ENCODE results near the gene CASZ1.

CASZ1 gene

DNA sequence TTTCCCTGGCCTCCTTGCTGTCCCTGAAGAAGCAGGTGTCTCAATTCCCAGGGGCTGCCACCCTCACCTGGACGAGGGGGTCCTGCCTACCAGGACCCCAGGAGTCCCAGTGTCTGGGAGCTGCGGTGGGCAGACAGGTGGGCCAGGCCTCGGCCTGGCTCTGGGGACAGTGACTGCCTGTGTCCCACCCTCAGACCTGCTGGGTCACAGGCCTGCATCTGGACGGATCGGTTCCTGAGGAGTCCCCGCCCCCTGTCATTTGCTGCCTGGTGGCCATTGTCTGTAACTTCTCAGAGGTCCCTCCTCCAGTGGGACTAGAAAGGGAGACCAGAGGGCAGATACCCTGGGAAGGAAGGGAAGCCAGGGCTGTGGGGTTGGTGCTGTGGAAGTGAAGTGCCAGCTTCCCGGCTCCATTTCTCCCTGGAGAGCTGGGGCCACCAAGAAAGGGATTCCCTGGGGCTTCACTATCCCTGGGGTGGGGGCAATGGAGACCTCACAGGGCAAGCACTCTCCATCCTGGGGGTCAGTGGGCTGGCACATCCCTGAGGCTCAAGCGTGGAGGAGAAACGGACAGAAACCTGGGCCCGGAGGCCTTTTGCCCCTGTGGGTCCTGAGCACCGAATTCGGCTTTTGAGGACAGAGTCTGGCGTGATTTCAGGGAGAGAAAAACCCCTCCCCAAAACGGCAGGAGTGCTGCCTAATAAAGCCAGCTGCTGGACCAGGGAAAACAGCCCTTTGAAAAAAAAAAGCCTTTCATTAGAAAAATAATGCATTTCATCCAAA lies 164.4 kb downstream of the CASZ1 start:
- no peak overlapping the region for H3K27ac Mint-ChIP-seq
- DNase-seq: no peak

DNA sequence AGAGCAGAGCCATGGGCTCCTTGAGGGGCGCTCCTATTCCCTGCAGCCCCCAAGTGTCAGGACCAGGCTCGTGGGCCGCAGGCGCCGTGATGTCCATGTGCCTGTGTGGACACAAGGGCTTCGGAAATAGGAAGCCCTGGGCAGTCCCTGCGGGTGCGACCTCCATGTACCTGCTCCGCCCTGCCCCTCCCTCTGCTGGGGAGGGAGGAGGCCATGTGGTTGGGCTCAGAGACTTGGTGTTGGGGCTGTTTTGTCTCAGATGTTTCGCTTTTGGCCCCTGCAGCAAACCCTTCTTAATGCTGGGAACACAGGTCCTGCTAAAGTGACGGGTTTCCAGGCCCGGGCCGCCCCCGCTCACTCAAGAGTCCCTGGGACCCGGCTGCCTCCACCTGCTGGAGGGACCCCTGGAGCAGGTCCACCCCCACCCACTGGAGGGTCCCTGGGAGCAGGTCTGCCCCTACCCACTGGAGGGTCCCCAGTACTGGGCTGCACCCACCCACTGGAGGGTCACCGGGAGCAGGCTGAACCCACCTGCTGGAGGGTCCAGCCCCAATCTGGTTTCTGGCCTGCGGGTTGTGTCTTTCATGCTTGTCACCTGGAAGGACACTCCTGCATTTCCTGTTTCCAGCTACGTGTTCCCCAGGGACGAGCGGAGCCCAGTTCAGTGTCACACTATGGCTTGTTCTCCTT lies 165.2 kb downstream of the CASZ1 start:
- peaks cover 13% of the 10 kb centered on the region for H3K27me3 Mint-ChIP-seq (ENCODE audit: low read depth, poor library complexity)
- H3K4me3 Mint-ChIP-seq: no peak overlapping the region
- peaks cover 19% of the 10 kb centered on the region for H3K4me1 Mint-ChIP-seq
- no peak overlapping the region for H3K27ac Mint-ChIP-seq
- no peak for DNase-seq
- TF ChIP-seq, protein P1, sequence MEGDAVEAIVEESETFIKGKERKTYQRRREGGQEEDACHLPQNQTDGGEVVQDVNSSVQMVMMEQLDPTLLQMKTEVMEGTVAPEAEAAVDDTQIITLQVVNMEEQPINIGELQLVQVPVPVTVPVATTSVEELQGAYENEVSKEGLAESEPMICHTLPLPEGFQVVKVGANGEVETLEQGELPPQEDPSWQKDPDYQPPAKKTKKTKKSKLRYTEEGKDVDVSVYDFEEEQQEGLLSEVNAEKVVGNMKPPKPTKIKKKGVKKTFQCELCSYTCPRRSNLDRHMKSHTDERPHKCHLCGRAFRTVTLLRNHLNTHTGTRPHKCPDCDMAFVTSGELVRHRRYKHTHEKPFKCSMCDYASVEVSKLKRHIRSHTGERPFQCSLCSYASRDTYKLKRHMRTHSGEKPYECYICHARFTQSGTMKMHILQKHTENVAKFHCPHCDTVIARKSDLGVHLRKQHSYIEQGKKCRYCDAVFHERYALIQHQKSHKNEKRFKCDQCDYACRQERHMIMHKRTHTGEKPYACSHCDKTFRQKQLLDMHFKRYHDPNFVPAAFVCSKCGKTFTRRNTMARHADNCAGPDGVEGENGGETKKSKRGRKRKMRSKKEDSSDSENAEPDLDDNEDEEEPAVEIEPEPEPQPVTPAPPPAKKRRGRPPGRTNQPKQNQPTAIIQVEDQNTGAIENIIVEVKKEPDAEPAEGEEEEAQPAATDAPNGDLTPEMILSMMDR (IDR thresholded peaks at IDR 0.05): no peak
- peaks cover 4% of the 10 kb centered on the region for H3K36me3 Mint-ChIP-seq (ENCODE audit: low read depth)
- H3K9me3 Mint-ChIP-seq: no peaks in the 10 kb centered on the region

More for the DNA sequence above, 164.4 kb downstream of the CASZ1 start:
- H3K4me1 Mint-ChIP-seq: peaks cover 19% of the 10 kb centered on the region
- no peaks in the 10 kb centered on the region for H3K9me3 Mint-ChIP-seq
- H3K4me3 Mint-ChIP-seq: no peak overlapping the region
- peaks cover 18% of the 10 kb centered on the region for H3K27me3 Mint-ChIP-seq (ENCODE audit: low read depth, poor library complexity)
- no peaks in the 10 kb centered on the region for H3K36me3 Mint-ChIP-seq (ENCODE audit: low read depth)
- TF ChIP-seq, protein P1 (IDR thresholded peaks at IDR 0.05): no peak

DNA sequence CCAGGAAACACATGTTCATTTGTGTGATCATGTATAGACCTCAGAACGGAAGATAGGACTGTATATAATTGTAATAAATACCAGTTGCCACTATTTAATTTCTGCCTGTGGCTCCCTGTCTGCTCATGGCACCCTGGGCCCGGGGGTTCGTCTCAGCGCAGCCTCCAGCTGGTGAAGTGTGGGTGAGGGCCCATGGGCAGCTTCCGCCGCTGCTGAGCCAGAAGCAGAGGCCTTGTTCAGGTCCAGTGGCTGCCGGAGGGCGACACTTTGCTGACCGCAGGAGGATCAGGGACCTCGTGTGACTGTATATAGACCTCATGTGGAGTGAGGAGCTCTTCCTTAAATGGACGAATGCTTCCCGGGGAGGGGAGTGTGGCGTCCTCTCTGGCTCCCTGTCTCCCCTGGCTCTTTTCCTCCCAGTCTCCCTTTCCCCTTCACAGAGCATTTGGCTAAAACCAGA lies 165.8 kb downstream of the CASZ1 start:
- Mint-ChIP-seq H3K27me3 (ENCODE audit: low read depth, poor library complexity) (peaks cover 11% of the 10 kb centered on the region), H3K4me3 (no peak overlapping the region), H3K4me1 (peaks cover 19% of the 10 kb centered on the region), H3K9me3 (no peaks in the 10 kb centered on the region), H3K27ac (no peak overlapping the region), H3K36me3 (ENCODE audit: low read depth) (peaks cover 4% of the 10 kb centered on the region)
- TF ChIP-seq, protein P1 (IDR thresholded peaks at IDR 0.05): no peak
- peak; percentile 5 for DNase-seq

DNA sequence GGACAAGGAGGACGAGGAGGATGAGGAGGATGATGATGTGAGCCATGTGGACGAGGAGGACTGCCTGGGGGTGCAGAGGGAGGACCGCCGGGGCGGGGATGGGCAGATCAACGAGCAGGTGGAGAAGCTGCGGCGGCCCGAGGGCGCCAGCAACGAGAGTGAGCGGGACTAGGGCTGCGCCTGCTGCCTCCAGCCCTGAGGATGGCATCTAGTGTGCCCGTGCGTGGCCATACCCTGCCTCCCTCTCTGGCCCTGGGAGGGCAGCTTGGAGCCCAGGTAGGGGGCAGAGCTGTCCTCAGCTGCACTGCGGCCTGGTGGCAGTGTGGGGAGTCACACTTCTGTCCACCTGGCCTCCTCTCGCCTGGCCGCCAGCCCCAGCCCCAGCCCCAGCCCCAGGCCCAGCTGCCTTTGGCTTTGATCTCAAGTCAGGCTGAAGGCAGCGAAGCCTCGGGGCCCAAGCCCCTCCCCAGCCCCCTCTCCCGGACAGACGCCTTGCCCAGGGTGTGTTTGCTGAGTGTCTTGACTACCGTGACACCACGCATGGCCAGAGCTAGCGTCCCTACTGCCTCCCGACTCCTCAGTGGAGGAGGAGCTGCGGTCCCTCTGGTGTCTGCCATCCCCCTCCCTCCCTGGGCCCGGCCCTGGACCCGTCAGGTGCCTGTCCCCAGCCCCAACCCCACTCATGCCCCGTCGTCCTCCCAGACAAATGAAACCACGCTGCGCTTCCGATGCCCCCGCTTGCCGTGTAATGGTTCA lies 166.5 kb downstream of the CASZ1 start:
- Mint-ChIP-seq H3K36me3 (ENCODE audit: low read depth) (peaks cover 4% of the 10 kb centered on the region), H3K27me3 (ENCODE audit: low read depth, poor library complexity) (peaks cover 5% of the 10 kb centered on the region), H3K9me3 (no peaks in the 10 kb centered on the region), H3K4me3 (no peak overlapping the region), H3K27ac (no peak overlapping the region), H3K4me1 (peaks cover 19% of the 10 kb centered on the region)
- TF ChIP-seq, protein P1 (IDR thresholded peaks at IDR 0.05): no peak
- peak; percentile 45 for DNase-seq

DNA sequence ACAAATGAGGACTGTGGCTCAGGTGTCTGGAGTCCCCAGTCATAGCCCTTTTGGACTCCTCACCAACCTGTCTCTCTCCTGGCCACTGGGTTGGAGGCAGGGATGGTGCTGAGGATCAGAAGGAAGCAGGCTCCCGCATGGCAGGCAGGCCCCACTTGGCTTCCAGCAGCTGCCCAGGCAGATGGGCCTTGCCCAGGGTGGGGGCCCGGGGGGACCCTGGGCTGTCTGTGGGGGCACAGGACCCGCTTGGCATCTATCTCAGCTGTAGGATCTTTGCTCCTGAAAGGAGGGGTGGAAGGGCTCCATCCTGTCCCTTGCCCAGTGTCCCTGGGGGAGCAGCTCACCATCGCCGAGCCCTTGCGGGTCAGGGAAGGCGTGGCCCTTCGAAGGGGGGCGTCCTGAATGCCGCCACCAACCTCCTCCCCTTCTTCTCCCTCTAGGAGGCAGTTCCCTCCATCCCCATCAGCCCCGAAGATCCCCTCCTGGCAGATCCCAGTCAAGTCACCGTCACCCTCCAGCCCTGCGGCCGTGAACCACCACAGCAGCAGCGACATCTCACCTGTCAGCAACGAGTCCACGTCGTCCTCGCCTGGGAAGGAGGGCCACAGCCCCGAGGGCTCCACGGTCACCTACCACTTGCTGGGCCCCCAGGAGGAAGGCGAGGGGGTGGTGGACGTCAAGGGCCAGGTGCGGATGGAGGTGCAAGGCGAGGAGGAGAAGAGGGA lies 167.2 kb downstream of the CASZ1 start:
- Mint-ChIP-seq H3K9me3 (no peaks in the 10 kb centered on the region), H3K4me1 (peaks cover 22% of the 10 kb centered on the region), H3K36me3 (ENCODE audit: low read depth) (peaks cover 7% of the 10 kb centered on the region), H3K4me3 (no peak overlapping the region), H3K27me3 (ENCODE audit: low read depth, poor library complexity) (peaks cover 5% of the 10 kb centered on the region), H3K27ac (no peak overlapping the region)
- TF ChIP-seq, protein P1 (IDR thresholded peaks at IDR 0.05): no peak
- DNase-seq: no peak

Data from nephron progenitor cell (in vitro differentiated cells).